Activated CD4-positive, alpha-beta memory T cell treated with anti-CD3 and anti-CD28 coated beads for 36 hours (primary cell): ENCODE results near the gene ITIH5. TPM values are rescaled to one million over a fixed set of nuclear protein-coding genes. Genes with fewer than 3 reads are reported as not detected.
"Not testable (repeated sequence)": the region's sequence is repeated elsewhere in the genome, so short reads cannot be mapped to it uniquely, and the experiment has no call there.

ENCODE experiments used
- CTCF ChIA-PET: fragments of 350-600 bp; sonication (Branson Sonifier 250); formaldehyde crosslinking; loops from one replicate; lab custom pipeline; 2021; ENCODE audit warnings: antibody characterized with exemption, inconsistent platforms; lab: Charles Lee
- POLR2A ChIA-PET: fragments of 350-600 bp; sonication (Branson Sonifier 250); formaldehyde crosslinking; loops from one replicate; lab custom pipeline; 2021; ENCODE audit warnings: antibody characterized with exemption; lab: Charles Lee
- DNase-seq: peaks from one replicate; pipeline ENCODE4 v3.0.0-alpha.2; 2020
- H3K27ac Mint-ChIP-seq: one replicate; pipeline ENCODE4 v1.8.0; 2021; ENCODE audit warnings: mixed read lengths
- H3K27me3 Mint-ChIP-seq: one replicate; pipeline ENCODE4 v1.8.0; 2021; ENCODE audit warnings: mixed read lengths
- H3K36me3 Mint-ChIP-seq: one replicate; pipeline ENCODE4 v1.8.0; 2021; ENCODE audit warnings: mixed read lengths
- H3K4me1 Mint-ChIP-seq: one replicate; pipeline ENCODE4 v1.8.0; 2021; ENCODE audit warnings: low read depth, mixed read lengths
- H3K4me3 Mint-ChIP-seq: one replicate; pipeline ENCODE4 v1.8.0; 2021; ENCODE audit warnings: mild to moderate bottlenecking, mixed read lengths
- H3K9me3 Mint-ChIP-seq: one replicate; pipeline ENCODE4 v1.8.0; 2021; ENCODE audit warnings: mixed read lengths
- intact Hi-C: fragments of 100-400 bp; cut with micrococcal nuclease; formaldehyde crosslinking; loops from one replicate; pipeline ENCODE4 v1.15.1; 2023
- total RNA-seq, 2 experiments: library from RNA; stranded (reverse); gene quantifications; one replicate each; pipeline ENCODE4 v1.2.3, GENCODE V29; 2021

ITIH5 gene
- total RNA-seq, 2 experiments from 2014 or later = not detected

DNA sequence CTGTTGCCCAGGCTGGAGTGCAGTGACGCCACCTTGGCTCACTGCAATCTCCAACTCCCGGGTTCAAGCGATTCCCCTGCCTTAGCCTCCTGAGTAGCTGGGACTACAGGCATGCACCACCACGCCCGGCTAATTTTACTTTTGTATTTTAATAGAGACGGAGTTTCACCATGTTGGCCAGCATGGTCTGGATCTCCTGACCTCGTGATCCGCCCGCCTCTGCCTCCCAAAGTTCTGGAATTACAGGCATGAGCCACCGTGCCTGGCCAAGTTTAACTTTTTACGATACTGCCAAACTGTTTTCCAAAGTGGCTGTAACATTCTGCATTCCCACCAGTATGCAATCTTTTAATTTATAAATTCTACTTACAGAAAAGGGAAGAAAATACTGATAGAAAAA, 9.7 kb downstream of the ITIH5 start:
- H3K36me3 Mint-ChIP-seq, POLR2A ChIA-PET, H3K4me3 Mint-ChIP-seq, intact Hi-C loops, H3K9me3 Mint-ChIP-seq, H3K4me1 Mint-ChIP-seq, H3K27ac Mint-ChIP-seq, DNase-seq, CTCF ChIA-PET: not testable (repeated sequence)
- H3K27me3 Mint-ChIP-seq = peaks cover 28% of the 10 kb centered on the region

DNA sequence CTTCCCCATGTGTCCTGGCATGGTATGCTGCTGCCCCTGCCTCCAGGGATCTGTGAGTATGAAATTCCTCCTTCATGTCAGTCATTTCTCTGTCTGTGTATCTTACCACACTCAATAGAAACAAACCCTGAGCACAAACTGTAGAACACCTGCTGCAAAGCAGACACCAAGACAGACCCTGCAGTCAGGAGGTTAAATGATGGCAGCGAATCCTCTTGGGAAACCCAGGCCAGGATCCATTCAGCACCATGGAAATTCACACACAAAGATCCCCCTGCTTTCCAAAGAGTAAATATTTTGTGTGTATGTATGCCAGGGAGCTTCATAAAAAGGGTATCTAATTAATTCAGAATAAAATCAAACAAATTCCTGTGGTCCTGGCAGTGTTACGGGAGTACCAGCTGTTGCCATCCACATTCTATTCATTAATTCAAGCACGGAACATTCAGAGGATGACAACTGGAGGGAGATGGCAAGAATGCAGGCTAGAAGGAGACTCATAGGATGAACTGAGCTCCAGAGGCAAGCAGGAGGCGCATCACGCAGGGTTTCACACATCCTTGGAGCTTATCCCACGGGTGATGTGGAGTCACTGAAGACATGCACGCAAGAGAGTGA, 14.8 kb downstream of the ITIH5 start:
- H3K27me3 Mint-ChIP-seq = peaks cover 10% of the 10 kb centered on the region
- intact Hi-C loops = no loop called here
- no peaks in the 10 kb centered on the region for H3K9me3 Mint-ChIP-seq
- DNase-seq = no peak
- ChIA-PET CTCF (no interaction called here), POLR2A (no interaction called here)
- H3K27ac Mint-ChIP-seq = no peak overlapping the region
- H3K36me3 Mint-ChIP-seq = no peaks in the 10 kb centered on the region
- H3K4me3 Mint-ChIP-seq = no peak overlapping the region
- no peaks in the 10 kb centered on the region for H3K4me1 Mint-ChIP-seq

DNA sequence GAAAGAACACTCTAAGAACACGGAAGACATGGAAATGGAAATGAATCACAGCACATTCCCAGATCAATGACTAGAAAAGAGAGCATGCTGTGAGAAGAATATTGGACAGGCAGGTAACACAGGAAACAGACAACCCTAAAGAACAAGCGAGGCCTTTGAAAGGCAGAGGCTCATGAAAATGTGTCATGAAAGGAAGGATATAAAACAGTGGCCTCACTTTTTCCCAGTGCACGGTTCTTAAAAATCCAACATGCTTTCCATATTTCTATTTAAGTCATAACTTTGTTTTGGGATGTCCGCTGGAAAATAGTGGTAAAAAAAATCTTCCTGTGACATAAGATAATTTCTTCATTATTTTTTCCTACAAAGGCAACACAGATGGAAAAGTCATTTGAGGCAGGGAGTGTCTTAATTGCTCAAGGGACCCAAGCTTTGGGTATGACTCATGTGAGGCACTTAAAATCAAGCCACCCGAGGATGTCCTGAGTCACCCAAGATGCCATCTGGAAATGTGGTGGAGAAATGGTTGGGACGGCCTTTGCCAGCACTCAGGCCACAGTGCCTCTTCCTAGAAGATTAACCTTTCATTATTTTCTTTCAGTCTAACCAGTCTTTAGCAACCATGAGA, 17.0 kb downstream of the ITIH5 start:
- H3K27ac Mint-ChIP-seq = no peak overlapping the region
- ChIA-PET CTCF (no interaction called here), POLR2A (no interaction called here)
- H3K27me3 Mint-ChIP-seq = peaks cover 10% of the 10 kb centered on the region
- no peaks in the 10 kb centered on the region for H3K4me1 Mint-ChIP-seq
- H3K36me3 Mint-ChIP-seq = no peaks in the 10 kb centered on the region
- H3K9me3 Mint-ChIP-seq = no peaks in the 10 kb centered on the region
- H3K4me3 Mint-ChIP-seq = no peak overlapping the region
- intact Hi-C loops = no loop called here
- DNase-seq = no peak

DNA sequence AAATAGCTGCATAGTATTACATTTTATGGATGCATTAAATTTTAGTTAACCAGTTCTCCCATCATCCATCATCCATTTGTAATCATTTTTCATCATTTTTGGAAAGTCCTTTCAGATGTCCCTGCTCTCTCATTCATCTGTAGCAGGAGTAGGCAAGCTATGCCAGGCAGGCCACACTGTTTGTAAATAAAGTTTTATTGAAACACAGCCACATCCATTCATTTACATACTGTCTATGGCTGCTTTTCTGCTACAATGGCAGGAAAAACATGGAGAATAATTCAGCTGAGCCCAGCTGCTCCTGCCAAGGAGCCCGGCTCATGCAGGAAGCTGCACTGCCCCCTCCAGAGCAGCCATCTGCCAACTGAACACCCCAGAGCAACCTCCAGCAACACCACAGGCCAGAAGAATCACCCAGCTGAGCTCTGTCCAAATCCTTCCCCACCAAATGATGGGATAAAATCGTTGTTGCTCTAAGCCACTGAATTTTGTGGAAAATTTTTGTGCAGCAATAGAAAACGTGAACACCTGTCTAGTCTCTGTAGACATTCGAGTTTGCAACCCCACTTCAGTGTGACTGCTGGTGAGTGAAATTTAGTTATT, 19.6 kb downstream of the ITIH5 start:
- CTCF ChIA-PET = no interaction called here
- Mint-ChIP-seq H3K4me1 (no peaks in the 10 kb centered on the region), H3K27me3 (peaks cover 10% of the 10 kb centered on the region), H3K9me3 (no peaks in the 10 kb centered on the region), H3K36me3 (no peaks in the 10 kb centered on the region), H3K27ac (no peak overlapping the region), H3K4me3 (no peak overlapping the region)
- DNase-seq = no peak
- POLR2A ChIA-PET = no interaction called here
- intact Hi-C loops = no loop called here

DNA sequence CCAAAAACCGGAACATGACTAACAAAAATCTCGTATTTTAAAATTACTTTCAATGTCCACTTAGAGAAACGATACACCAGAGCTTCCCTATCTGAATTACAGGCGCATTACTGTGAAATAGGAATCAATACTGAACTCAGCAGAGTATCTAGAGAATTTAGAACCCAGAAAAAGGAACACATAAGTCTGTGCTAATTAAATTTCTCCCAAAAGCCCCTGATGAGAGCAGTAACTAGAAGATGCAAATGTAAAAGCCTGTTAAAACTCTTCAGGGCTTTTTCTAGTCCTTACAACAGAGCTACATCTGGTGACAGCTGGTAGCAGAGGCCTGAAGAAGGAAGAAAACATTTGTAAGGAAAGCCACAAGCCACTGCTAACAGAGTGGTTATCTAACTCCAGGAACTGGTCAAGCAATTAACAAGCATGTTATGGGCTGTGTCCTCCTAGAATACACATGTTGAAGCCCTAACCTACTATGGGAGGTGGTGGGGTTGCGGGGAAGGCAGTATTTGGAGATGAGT, 24.2 kb downstream of the ITIH5 start:
- Mint-ChIP-seq H3K36me3 (peaks cover 3% of the 10 kb centered on the region), H3K27me3 (peaks cover 22% of the 10 kb centered on the region), H3K4me1 (no peaks in the 10 kb centered on the region), H3K4me3 (no peak overlapping the region), H3K9me3 (peaks cover 5% of the 10 kb centered on the region), H3K27ac (no peak overlapping the region)
- intact Hi-C loops = no loop called here
- CTCF ChIA-PET = no interaction called here
- POLR2A ChIA-PET = no interaction called here
- DNase-seq = no peak

DNA sequence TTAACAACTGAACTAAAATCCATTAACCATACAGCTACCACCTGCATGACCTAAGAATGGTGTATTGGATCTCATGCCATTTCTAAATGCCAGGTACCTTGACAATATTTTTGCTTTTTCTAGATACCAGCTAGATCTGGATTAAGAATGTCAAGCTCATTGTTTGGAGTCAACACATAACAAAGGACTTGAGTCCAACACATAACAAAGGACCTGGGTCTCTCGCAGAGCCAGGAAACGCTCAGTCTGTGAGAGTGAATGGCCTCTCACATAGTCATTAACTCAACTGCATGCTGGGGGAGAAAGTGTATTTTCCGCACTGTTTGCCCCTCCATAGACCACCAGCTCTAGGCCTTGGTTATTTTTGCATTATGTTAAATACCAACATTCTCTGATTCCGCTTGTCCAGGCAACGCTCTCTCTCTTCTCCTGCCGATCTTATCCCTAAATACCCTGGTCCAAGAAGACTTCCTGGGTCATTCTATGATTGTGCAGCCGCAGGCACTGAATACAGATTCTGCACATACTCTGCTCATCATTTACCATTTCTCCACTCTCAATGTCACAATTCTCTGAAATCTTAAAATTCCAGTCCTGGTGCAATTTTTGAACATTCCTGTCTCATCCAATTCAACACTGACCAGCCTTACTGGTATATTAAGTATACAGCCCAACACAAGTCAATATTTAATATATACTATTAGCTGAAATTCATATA, 31.2 kb downstream of the ITIH5 start:
- H3K36me3 Mint-ChIP-seq = peaks cover 3% of the 10 kb centered on the region
- DNase-seq = no peak
- intact Hi-C loops = no loop called here
- no peak overlapping the region for H3K27ac Mint-ChIP-seq
- H3K9me3 Mint-ChIP-seq = peaks cover 5% of the 10 kb centered on the region
- CTCF ChIA-PET = interaction anchor here (2.2 kb wide), 1 partner anchor 51 kb away, joined by 11 read pairs; no protein-coding TSS in a partner anchor
- POLR2A ChIA-PET = no interaction called here
- no peaks in the 10 kb centered on the region for H3K4me1 Mint-ChIP-seq
- no peak overlapping the region for H3K4me3 Mint-ChIP-seq
- peaks cover 19% of the 10 kb centered on the region for H3K27me3 Mint-ChIP-seq

DNA sequence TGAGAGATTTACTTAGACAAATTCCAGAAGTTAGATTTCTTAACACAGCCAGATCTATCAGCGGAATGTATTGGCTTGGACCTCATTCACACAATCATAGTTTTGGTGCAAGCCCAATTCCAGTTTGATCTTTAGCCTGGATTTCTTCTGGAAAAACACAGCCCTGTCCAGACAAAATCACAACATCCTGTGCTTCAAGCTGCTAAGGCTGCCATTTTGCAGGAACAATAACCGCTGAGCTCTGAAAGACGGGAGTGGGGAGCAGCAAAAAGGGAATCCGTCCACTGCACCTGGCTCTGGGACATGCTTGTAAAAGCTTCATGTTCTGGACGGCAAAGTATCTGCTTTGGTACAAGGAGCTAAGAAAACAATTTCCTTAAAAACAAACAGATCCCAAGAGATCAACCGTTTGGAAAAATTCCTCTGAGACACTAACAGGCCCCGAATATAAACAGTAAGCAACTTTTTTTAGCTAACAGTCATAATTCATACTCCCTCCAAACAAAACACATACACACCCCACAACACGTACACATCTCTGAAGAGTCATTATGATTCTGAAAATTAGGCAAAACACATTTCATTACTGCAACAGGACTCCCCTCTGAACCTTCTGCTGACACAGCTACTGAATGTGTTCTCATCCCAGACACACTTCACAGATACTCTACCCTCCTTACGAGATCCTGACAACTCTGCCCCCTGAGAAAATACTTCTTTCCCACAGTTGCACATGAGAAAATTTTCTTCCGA, 32.4 kb downstream of the ITIH5 start:
- intact Hi-C loops = no loop called here
- H3K4me3 Mint-ChIP-seq = no peak overlapping the region
- H3K9me3 Mint-ChIP-seq = peaks cover 8% of the 10 kb centered on the region
- no peaks in the 10 kb centered on the region for H3K4me1 Mint-ChIP-seq
- H3K27ac Mint-ChIP-seq = no peak overlapping the region
- H3K36me3 Mint-ChIP-seq = peaks cover 3% of the 10 kb centered on the region
- peaks cover 17% of the 10 kb centered on the region for H3K27me3 Mint-ChIP-seq
- CTCF ChIA-PET = interaction anchor here (1.2 to 2.2 kb wide), 3 partner anchors 52 to 109 kb away, joined by 3 to 11 read pairs (median 3); no protein-coding TSS in a partner anchor
- POLR2A ChIA-PET = no interaction called here
- no peak for DNase-seq

DNA sequence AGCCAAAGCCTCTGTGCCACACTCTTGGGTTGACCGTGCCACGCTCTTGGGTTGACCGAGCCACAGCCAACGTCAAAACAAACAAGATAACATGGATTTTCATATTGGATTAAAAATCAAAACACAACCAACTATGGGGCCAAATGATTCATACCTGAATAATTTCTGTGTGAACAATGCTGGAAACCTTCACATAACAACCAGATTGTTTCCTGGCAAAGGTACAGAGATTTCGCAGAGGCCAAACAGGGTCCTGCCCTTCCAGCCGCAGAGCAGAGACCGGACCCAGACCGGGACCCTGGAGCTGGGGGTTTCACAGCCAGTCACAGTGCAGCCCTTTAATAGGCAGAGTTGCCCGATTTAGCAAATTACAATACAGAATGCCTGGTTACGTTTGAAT, 40.5 kb downstream of the ITIH5 start:
- Mint-ChIP-seq H3K9me3 (peaks cover 16% of the 10 kb centered on the region), H3K4me3 (no peak overlapping the region), H3K27me3 (peaks cover 2% of the 10 kb centered on the region), H3K36me3 (no peaks in the 10 kb centered on the region), H3K27ac (no peak overlapping the region), H3K4me1 (no peaks in the 10 kb centered on the region)
- CTCF ChIA-PET = interaction anchor here (0.7 kb wide), 1 partner anchor 621 kb away, joined by 3 read pairs; no protein-coding TSS in a partner anchor
- DNase-seq = no peak
- POLR2A ChIA-PET = no interaction called here
- intact Hi-C loops = loop anchor here (10.0 kb wide), 1 partner anchor 101 kb away; no protein-coding TSS in a partner anchor

DNA sequence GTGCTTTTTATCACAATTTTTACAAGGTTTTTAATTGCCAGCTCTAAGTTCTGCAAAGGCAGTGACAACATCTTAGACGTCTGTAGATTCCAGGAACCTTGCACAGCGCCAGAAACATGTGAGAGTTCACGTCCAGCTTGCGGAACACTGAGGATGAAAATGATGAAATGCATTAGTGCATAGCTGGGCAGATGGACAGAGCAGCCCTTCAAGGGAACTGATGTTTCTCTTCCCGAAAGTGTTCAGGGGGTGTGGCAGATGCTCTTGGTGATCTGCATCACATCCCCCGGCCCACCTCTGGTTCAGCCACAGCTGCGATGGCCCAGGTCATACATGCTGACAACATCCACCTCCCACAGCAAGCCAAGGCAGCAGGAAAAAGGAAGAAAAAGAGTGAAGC, 40.9 kb downstream of the ITIH5 start:
- DNase-seq = no peak
- H3K36me3 Mint-ChIP-seq = no peaks in the 10 kb centered on the region
- ChIA-PET CTCF (interaction anchor here (0.7 kb wide), 1 partner anchor 620 kb away, joined by 3 read pairs; no protein-coding TSS in a partner anchor), POLR2A (no interaction called here)
- no peak overlapping the region for H3K4me3 Mint-ChIP-seq
- H3K27ac Mint-ChIP-seq = no peak overlapping the region
- intact Hi-C loops = loop anchor here (10.0 kb wide), 1 partner anchor 101 kb away; no protein-coding TSS in a partner anchor
- peaks cover 2% of the 10 kb centered on the region for H3K27me3 Mint-ChIP-seq
- H3K4me1 Mint-ChIP-seq = no peaks in the 10 kb centered on the region
- peaks cover 16% of the 10 kb centered on the region for H3K9me3 Mint-ChIP-seq

DNA sequence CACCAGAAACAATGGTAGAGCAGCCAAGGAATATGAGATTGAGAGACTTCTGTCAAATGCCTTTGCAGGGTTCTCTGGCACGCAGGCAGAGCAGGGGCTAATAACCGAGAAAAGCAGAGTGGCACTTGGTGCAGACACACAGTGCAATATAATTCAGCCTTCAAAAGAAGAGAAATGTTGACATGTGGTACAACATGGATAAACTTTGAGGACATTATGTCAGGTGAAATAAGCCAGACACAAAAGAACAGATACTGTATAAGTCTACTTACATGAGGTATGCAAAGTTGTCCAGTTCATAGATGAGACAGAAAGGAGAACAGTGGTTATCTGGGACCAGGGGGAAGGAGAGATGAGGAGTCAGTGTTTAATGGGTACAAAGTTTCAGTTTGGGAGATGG, 41.8 kb downstream of the ITIH5 start:
- ChIA-PET POLR2A (no interaction called here), CTCF (no interaction called here)
- peaks cover 2% of the 10 kb centered on the region for H3K27me3 Mint-ChIP-seq
- DNase-seq = no peak
- H3K4me3 Mint-ChIP-seq = no peak overlapping the region
- no peak overlapping the region for H3K27ac Mint-ChIP-seq
- H3K9me3 Mint-ChIP-seq = peaks cover 16% of the 10 kb centered on the region
- no peaks in the 10 kb centered on the region for H3K4me1 Mint-ChIP-seq
- no peaks in the 10 kb centered on the region for H3K36me3 Mint-ChIP-seq
- intact Hi-C loops = loop anchor here (10.0 kb wide), 1 partner anchor 100 kb away; no protein-coding TSS in a partner anchor

DNA sequence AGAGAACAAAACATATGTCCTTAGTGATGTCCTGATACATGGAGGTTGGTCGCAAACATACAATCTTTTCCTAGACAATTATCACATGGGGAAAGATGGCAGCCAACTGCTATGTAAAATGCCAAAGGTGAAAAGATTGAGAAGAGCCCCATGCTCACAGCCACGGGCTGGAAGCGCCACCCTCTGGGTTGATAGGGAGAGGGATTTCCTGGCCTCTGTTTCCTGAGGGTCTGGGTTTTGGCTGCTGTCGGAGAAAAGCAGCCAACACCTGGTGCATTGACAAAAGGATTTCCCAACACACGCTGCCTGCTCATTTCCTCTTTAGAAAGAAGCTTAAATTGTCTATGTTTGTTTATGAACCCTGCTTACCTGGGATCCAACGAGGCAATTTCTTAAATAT, 43.8 kb downstream of the ITIH5 start:
- DNase-seq = no peak
- ChIA-PET CTCF (no interaction called here), POLR2A (no interaction called here)
- Mint-ChIP-seq H3K9me3 (peaks cover under 1% of the 10 kb centered on the region), H3K27ac (no peak overlapping the region), H3K4me3 (no peak overlapping the region), H3K4me1 (no peaks in the 10 kb centered on the region), H3K36me3 (no peaks in the 10 kb centered on the region), H3K27me3 (peaks cover 5% of the 10 kb centered on the region)
- intact Hi-C loops = loop anchor here (10.0 kb wide), 1 partner anchor 98 kb away; no protein-coding TSS in a partner anchor
